GM23338 (cell line): Measurements from ENCODE around the gene KAZN. TPM values are rescaled to one million over a fixed set of nuclear protein-coding genes. Genes with fewer than 3 reads are reported as not detected.

Experiments
- ATAC-seq: fragments of 200-7000 bp; cut with Tn5 transposase; 3 replicates; pipeline ENCODE4 v1.9.1; 2020
- DNase-seq: peaks from one replicate; pipeline ENCODE4 v3.0.0-alpha.2; 2015; ENCODE audit warnings: low spot score
- H2AFZ ChIP-seq: fragments of 200-600 bp; sonication (generic); 2 replicates; pipeline ENCODE4 v1.8.0; 2016; ENCODE audit warnings: antibody characterized with exemption, mild to moderate bottlenecking, moderate library complexity
- H3F3A ChIP-seq: fragments of 200-600 bp; sonication (generic); replicated peaks from 2 replicates; pipeline ENCODE4 v1.8.0; 2017; ENCODE audit warnings: antibody characterized with exemption, mixed run types, low read depth
- H3K27ac ChIP-seq: fragments of 200-600 bp; sonication (generic); 2 replicates; pipeline ENCODE4 v1.6.1; 2016; ENCODE audit warnings: low read depth
- H3K27me3 ChIP-seq: fragments of 200-600 bp; sonication (generic); 2 replicates; pipeline ENCODE4 v1.8.0; 2016; ENCODE audit warnings: mild to moderate bottlenecking, mixed run types, moderate library complexity; ENCODE audit not compliant: insufficient read depth
- H3K36me3 ChIP-seq: fragments of 200-600 bp; sonication (generic); 2 replicates; pipeline ENCODE4 v1.8.0; 2016; ENCODE audit warnings: mild to moderate bottlenecking; ENCODE audit not compliant: insufficient read depth
- H3K4me1 ChIP-seq: fragments of 200-600 bp; sonication (generic); 2 replicates; pipeline ENCODE4 v1.8.0; 2016; ENCODE audit warnings: mild to moderate bottlenecking, moderate library complexity; ENCODE audit not compliant: insufficient read depth
- H3K4me2 ChIP-seq: fragments of 200-600 bp; sonication (generic); 2 replicates; pipeline ENCODE4 v1.7.1; 2017; ENCODE audit warnings: mixed run types
- H3K4me3 ChIP-seq: fragments of 200-600 bp; sonication (generic); 2 replicates; pipeline ENCODE4 v1.6.1; 2016; ENCODE audit warnings: mixed run types
- H3K79me2 ChIP-seq: fragments of 200-600 bp; sonication (generic); replicated peaks from 2 replicates; pipeline ENCODE4 v1.8.0; 2017; ENCODE audit warnings: mild to moderate bottlenecking; ENCODE audit not compliant: insufficient read depth
- H3K9me2 ChIP-seq: fragments of 200-600 bp; sonication (generic); 2 replicates; pipeline ENCODE4 v1.8.0; 2017; ENCODE audit not compliant: insufficient read depth
- H4K20me1 ChIP-seq: fragments of 200-600 bp; sonication (generic); replicated peaks from 2 replicates; pipeline ENCODE4 v1.8.0; 2017; ENCODE audit warnings: mild to moderate bottlenecking; ENCODE audit not compliant: insufficient read depth
- H3K27ac Mint-ChIP-seq: 2 replicates; pipeline ENCODE4 v1.8.0; 2020; ENCODE audit warnings: inconsistent platforms, mild to moderate bottlenecking, moderate library complexity, mixed read lengths
- H3K27me3 Mint-ChIP-seq: 3 replicates; pipeline ENCODE4 v1.8.0; 2022; ENCODE audit warnings: low read depth, mild to moderate bottlenecking, moderate library complexity, mixed read lengths, inconsistent platforms; ENCODE audit not compliant: insufficient read depth, poor library complexity
- H3K36me3 Mint-ChIP-seq: 3 replicates; pipeline ENCODE4 v1.8.0; 2021; ENCODE audit warnings: low read depth, mild to moderate bottlenecking, inconsistent platforms, moderate library complexity, mixed read lengths
- H3K4me1 Mint-ChIP-seq: 3 replicates; pipeline ENCODE4 v1.8.0; 2020; ENCODE audit warnings: mild to moderate bottlenecking, inconsistent platforms, mixed read lengths
- H3K4me3 Mint-ChIP-seq: 3 replicates; pipeline ENCODE4 v1.8.0; 2021; ENCODE audit warnings: moderate library complexity, mild to moderate bottlenecking, inconsistent platforms, mixed read lengths
- H3K9me3 Mint-ChIP-seq: 3 replicates; pipeline ENCODE4 v1.8.0; 2020; ENCODE audit warnings: moderate library complexity, mild to moderate bottlenecking, inconsistent platforms, mixed read lengths
- CREB1 ChIP-seq: fragments of 250-450 bp; sonication (Bioruptor Pico); IDR thresholded peaks from 2 replicates; pipeline ENCODE4 v1.5.0; 2020; ENCODE audit warnings: low read depth, mild to moderate bottlenecking, moderate library complexity
- ETS1 ChIP-seq: IDR thresholded peaks from 2 replicates; pipeline ENCODE4 v1.6.1; 2016; ENCODE audit warnings: antibody characterized with exemption
- EZH2 ChIP-seq: fragments of 200-600 bp; sonication (generic); IDR thresholded peaks from one replicate; pipeline ENCODE4 v1.8.0; 2017; ENCODE audit warnings: antibody characterized with exemption, mild to moderate bottlenecking, low read depth; ENCODE audit not compliant: unreplicated experiment
- EZH2phosphoT487 ChIP-seq: fragments of 200-600 bp; sonication (generic); IDR thresholded peaks from one replicate; pipeline ENCODE4 v1.8.1; 2018; ENCODE audit warnings: antibody characterized with exemption; ENCODE audit not compliant: unreplicated experiment
- JUNB ChIP-seq: IDR thresholded peaks from one replicate; pipeline ENCODE4 v1.6.1; 2016; ENCODE audit warnings: antibody characterized with exemption; ENCODE audit not compliant: unreplicated experiment
- NANOG ChIP-seq: IDR thresholded peaks from 2 replicates; pipeline ENCODE4 v1.6.1; 2016; ENCODE audit warnings: antibody characterized with exemption, borderline replicate concordance
- POLR2AphosphoS5 ChIP-seq: IDR thresholded peaks from 2 replicates; pipeline ENCODE4 v1.6.1; 2016; ENCODE audit warnings: antibody characterized with exemption, low read depth
- REST ChIP-seq: IDR thresholded peaks from one replicate; pipeline ENCODE4 v1.6.1; 2018; ENCODE audit warnings: antibody characterized with exemption; ENCODE audit not compliant: unreplicated experiment
- STAT1 ChIP-seq: IDR thresholded peaks from one replicate; pipeline ENCODE4 v1.6.1; 2016; ENCODE audit warnings: antibody characterized with exemption; ENCODE audit not compliant: unreplicated experiment
- ZNF114 ChIP-seq: fragments of 250-450 bp; sonication (Bioruptor Pico); IDR thresholded peaks from 2 replicates; pipeline ENCODE4 v1.5.0; 2020; ENCODE audit warnings: mild to moderate bottlenecking, moderate library complexity
- ZNF331 ChIP-seq: fragments of 250-450 bp; sonication (Bioruptor Pico); IDR thresholded peaks from 2 replicates; pipeline ENCODE4 v1.5.0; 2020; ENCODE audit warnings: low read depth, mild to moderate bottlenecking, moderate library complexity
- ZNF462 ChIP-seq: fragments of 250-450 bp; sonication (Bioruptor Pico); IDR thresholded peaks from 2 replicates; pipeline ENCODE4 v1.5.0; 2020; ENCODE audit warnings: mild to moderate bottlenecking, moderate library complexity
- polyA plus RNA-seq: library from polyadenylated mRNA; unstranded; fragments of >200 nt; fragmentation: Nextera tagmentation; extraction: Ambion mirVana; gene quantifications from 2 replicates; pipeline ENCODE4 v1.2.1, GENCODE V29; 2016
- total RNA-seq: library from RNA; depleted of rRNA; stranded (reverse); fragments of >200 nt; shearing (Covaris generic); gene quantifications from 2 replicates; pipeline ENCODE4 v1.2.3, GENCODE V29; 2014
- TF ChIP-seq, protein P1 (sequence below), 2 experiments: fragments of 200-600 bp in 1 of 2; sonication (generic) in 1 of 2; conservative IDR thresholded peaks; 2 replicates each; pipeline versions ENCODE4 v1.5.1 to v1.6.1; 2016 to 2017; ENCODE audit warnings: antibody characterized with exemption in 2 of 2, low read depth in 2 of 2, mild to moderate bottlenecking in 2 of 2, moderate library complexity in 1 of 2

KAZN gene
- total and polyA plus RNA-seq, 2 experiments from 2014 or later = 9.9 to 15.0 TPM

- Histone ChIP-seq H3F3A (no peaks in the 10 kb centered on the region), H3K79me2 (no peaks in the 10 kb centered on the region), H3K4me3 (no peak overlapping the region), H3K4me1 (no peaks in the 10 kb centered on the region), H3K27ac (no peak overlapping the region), H3K27me3 (peaks cover 10% of the 10 kb centered on the region), H3K36me3 (no peaks in the 10 kb centered on the region), H4K20me1 (no peaks in the 10 kb centered on the region), H3K4me2 (no peak overlapping the region), H3K9me2 (no peaks in the 10 kb centered on the region), H2AFZ (no peak overlapping the region)
- Mint-ChIP-seq H3K9me3 (no peaks in the 10 kb centered on the region), H3K4me3 (no peak overlapping the region), H3K36me3 (no peaks in the 10 kb centered on the region), H3K27ac (no peak overlapping the region), H3K27me3 (peaks cover 14% of the 10 kb centered on the region), H3K4me1 (no peaks in the 10 kb centered on the region)
- DNase-seq = no peak
- no peak for ATAC-seq
- TF ChIP-seq ZNF331 (CRISPR knock-in tag) (no peak), POLR2AphosphoS5 (no peak), REST (no peak), EZH2phosphoT487 (no peak), STAT1 (no peak), JUNB (no peak), ZNF114 (CRISPR knock-in tag) (no peak), ETS1 (no peak), EZH2 (no peak), ZNF462 (CRISPR knock-in tag) (no peak), CREB1 (CRISPR knock-in tag) (no peak), NANOG (no peak)
- TF ChIP-seq, protein P1, sequence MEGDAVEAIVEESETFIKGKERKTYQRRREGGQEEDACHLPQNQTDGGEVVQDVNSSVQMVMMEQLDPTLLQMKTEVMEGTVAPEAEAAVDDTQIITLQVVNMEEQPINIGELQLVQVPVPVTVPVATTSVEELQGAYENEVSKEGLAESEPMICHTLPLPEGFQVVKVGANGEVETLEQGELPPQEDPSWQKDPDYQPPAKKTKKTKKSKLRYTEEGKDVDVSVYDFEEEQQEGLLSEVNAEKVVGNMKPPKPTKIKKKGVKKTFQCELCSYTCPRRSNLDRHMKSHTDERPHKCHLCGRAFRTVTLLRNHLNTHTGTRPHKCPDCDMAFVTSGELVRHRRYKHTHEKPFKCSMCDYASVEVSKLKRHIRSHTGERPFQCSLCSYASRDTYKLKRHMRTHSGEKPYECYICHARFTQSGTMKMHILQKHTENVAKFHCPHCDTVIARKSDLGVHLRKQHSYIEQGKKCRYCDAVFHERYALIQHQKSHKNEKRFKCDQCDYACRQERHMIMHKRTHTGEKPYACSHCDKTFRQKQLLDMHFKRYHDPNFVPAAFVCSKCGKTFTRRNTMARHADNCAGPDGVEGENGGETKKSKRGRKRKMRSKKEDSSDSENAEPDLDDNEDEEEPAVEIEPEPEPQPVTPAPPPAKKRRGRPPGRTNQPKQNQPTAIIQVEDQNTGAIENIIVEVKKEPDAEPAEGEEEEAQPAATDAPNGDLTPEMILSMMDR (conservative IDR thresholded peaks at IDR 0.05; ENCODE audit: low read depth in 2 of 2) = no peak
These were observed 320.8 kb downstream of the KAZN start for GRCh38 chr1:14919289-14919688.
